Nephron (organoid): ENCODE results near the gene NAA10.
"Not testable (repeated sequence)": the region's sequence is repeated elsewhere in the genome, so short reads cannot be mapped to it uniquely, and the experiment has no call there.

ENCODE experiments used
- H3K27ac Mint-ChIP-seq, 3 experiments: 2 replicates each; pipeline ENCODE4 v1.8.0; 2020; ENCODE audit warnings: mixed read lengths in 3 of 3, mild to moderate bottlenecking in 2 of 3, moderate library complexity in 1 of 3
- H3K27me3 Mint-ChIP-seq: 2 replicates; pipeline ENCODE4 v1.8.0; 2021; ENCODE audit warnings: low read depth, mild to moderate bottlenecking, moderate library complexity, mixed read lengths
- H3K36me3 Mint-ChIP-seq: 2 replicates; pipeline ENCODE4 v1.8.0; 2020; ENCODE audit warnings: low read depth, mixed read lengths
- H3K4me1 Mint-ChIP-seq: 2 replicates; pipeline ENCODE4 v1.8.0; 2020; ENCODE audit warnings: mixed read lengths
- H3K4me3 Mint-ChIP-seq, 3 experiments: 2 replicates each; pipeline ENCODE4 v1.8.0; 2020; ENCODE audit warnings: mild to moderate bottlenecking in 3 of 3, mixed read lengths in 3 of 3, moderate library complexity in 2 of 3
- H3K9me3 Mint-ChIP-seq: 2 replicates; pipeline ENCODE4 v1.8.0; 2020; ENCODE audit warnings: mixed read lengths
- CTCF ChIP-seq, 3 experiments: fragments of 200-600 bp; sonication (generic); IDR thresholded peaks; one replicate each; pipeline ENCODE4 v1.5.0; 2021; ENCODE audit warnings: antibody characterized with exemption in 3 of 3; ENCODE audit not compliant: unreplicated experiment in 3 of 3

Gene NAA10

GRCh38 chrX:153934762-153935325 lies at the start of gene NAA10:
Gene NAA10 (minus strand): TSS chrX:153935037. CDS start chrX:153934904, 133 bp downstream.
- peaks cover 15% of the 10 kb centered on the region for H3K9me3 Mint-ChIP-seq
- H3K4me1 Mint-ChIP-seq, result no peaks in the 10 kb centered on the region
- H3K27me3 Mint-ChIP-seq, result no peaks in the 10 kb centered on the region
- peak within 1 kb of the TSS; percentile 85 to 88 (median 88) for H3K4me3 Mint-ChIP-seq
- TF ChIP-seq CTCF (IDR thresholded peaks at IDR 0.05; ENCODE audit: unreplicated experiment in 3 of 3), result no peak
- peaks cover 11% of the 10 kb centered on the region for H3K36me3 Mint-ChIP-seq
- H3K27ac Mint-ChIP-seq, result peak within 1 kb of the TSS in 1 of 3 experiments; percentile 59

GRCh38 chrX:153983321-153983801 lies 48.5 kb upstream of the NAA10 start:
- Mint-ChIP-seq H3K4me1 (no peaks in the 10 kb centered on the region), H3K27ac (no peak overlapping the region), H3K9me3 (no peaks in the 10 kb centered on the region), H3K27me3 (no peaks in the 10 kb centered on the region), H3K4me3 (no peak overlapping the region), H3K36me3 (peaks cover 15% of the 10 kb centered on the region)
- no peak for TF ChIP-seq CTCF (IDR thresholded peaks at IDR 0.05; ENCODE audit: unreplicated experiment in 3 of 3)

GRCh38 chrX:153981771-153982533 lies 47.1 kb upstream of the NAA10 start:
- H3K4me3 Mint-ChIP-seq, result no peak overlapping the region
- peak overlapping the region; percentile 48 to 82 (median 50) for H3K27ac Mint-ChIP-seq
- H3K9me3 Mint-ChIP-seq, result no peaks in the 10 kb centered on the region
- H3K27me3 Mint-ChIP-seq, result no peaks in the 10 kb centered on the region
- H3K36me3 Mint-ChIP-seq, result peaks cover 15% of the 10 kb centered on the region
- TF ChIP-seq CTCF (IDR thresholded peaks at IDR 0.05; ENCODE audit: unreplicated experiment in 3 of 3), result no peak
- no peaks in the 10 kb centered on the region for H3K4me1 Mint-ChIP-seq

GRCh38 chrX:153981231-153981630 lies 46.4 kb upstream of the NAA10 start:
- Mint-ChIP-seq H3K9me3 (no peaks in the 10 kb centered on the region), H3K4me3 (no peak overlapping the region), H3K36me3 (peaks cover 15% of the 10 kb centered on the region), H3K27me3 (no peaks in the 10 kb centered on the region), H3K4me1 (no peaks in the 10 kb centered on the region), H3K27ac (peak overlapping the region; percentile 48 to 82 (median 50))
- TF ChIP-seq CTCF (IDR thresholded peaks at IDR 0.05; ENCODE audit: unreplicated experiment in 3 of 3), result no peak

- H3K27ac Mint-ChIP-seq, H3K9me3 Mint-ChIP-seq, H3K27me3 Mint-ChIP-seq, H3K4me1 Mint-ChIP-seq, H3K4me3 Mint-ChIP-seq: not testable (repeated sequence)
- peaks cover 15% of the 10 kb centered on the region for H3K36me3 Mint-ChIP-seq
These were observed 45.6 kb upstream of the NAA10 start for GRCh38 chrX:153980394-153980793.

- H3K4me1 Mint-ChIP-seq, result peaks cover 28% of the 10 kb centered on the region
- H3K9me3 Mint-ChIP-seq, result no peaks in the 10 kb centered on the region
- peak overlapping the region; percentile 99 to 100 (median 100) for H3K27ac Mint-ChIP-seq
- peak overlapping the region; percentile 42 to 92 (median 69) for H3K4me3 Mint-ChIP-seq
- no peaks in the 10 kb centered on the region for H3K27me3 Mint-ChIP-seq
- TF ChIP-seq CTCF (IDR thresholded peaks at IDR 0.05; ENCODE audit: unreplicated experiment in 3 of 3), result no peak
- H3K36me3 Mint-ChIP-seq, result no peaks in the 10 kb centered on the region
These were observed 40.0 kb upstream of the NAA10 start for GRCh38 chrX:153974726-153975286.
